Lung (tissue), 12 donors: Measurements from ENCODE around the gene SRSF9. TPM values are rescaled to one million over a fixed set of nuclear protein-coding genes. Genes with fewer than 3 reads are reported as not detected.
A peak's percentile ranks its signal among the peaks of the same experiment; 100 is the strongest.

Experiments
- ATAC-seq: fragments of 200-7000 bp; cut with Tn5 transposase; one replicate; pipeline ENCODE4 v1.9.1; 2020; ENCODE audit warnings: moderate number of reproducible peaks; ENCODE audit not compliant: insufficient read depth, low FRiP score
- DNase-seq, 3 donors: peaks; one replicate each; pipeline ENCODE4 v3.0.0-alpha.2; 2013 to 2017
- H3K27ac ChIP-seq, 2 donors: one replicate each; pipeline ENCODE4 v1.5.1; 2013; ENCODE audit warnings: mild to moderate bottlenecking in 2 of 2, moderate library complexity in 2 of 2, control low read depth in 1 of 2, inconsistent platforms in 1 of 2, low read depth in 1 of 2, low read length in 1 of 2
- H3K27me3 ChIP-seq, 3 donors: one replicate each; pipeline ENCODE4 v1.5.1; 2013; ENCODE audit warnings: low read length in 2 of 3; ENCODE audit not compliant: control insufficient read depth in 3 of 3, insufficient read depth in 3 of 3
- H3K36me3 ChIP-seq, 4 donors: one replicate each; pipeline ENCODE4 v1.5.1; 2013; ENCODE audit warnings: low read length in 4 of 4, mild to moderate bottlenecking in 1 of 4, moderate library complexity in 1 of 4; ENCODE audit not compliant: control insufficient read depth in 4 of 4, insufficient read depth in 4 of 4
- H3K4me1 ChIP-seq, 5 donors: one replicate each; pipeline ENCODE4 v1.5.1; 2013; ENCODE audit warnings: low read length in 5 of 5, mild to moderate bottlenecking in 2 of 5, moderate library complexity in 1 of 5; ENCODE audit not compliant: control insufficient read depth in 5 of 5, insufficient read depth in 5 of 5
- H3K4me3 ChIP-seq: one replicate; pipeline ENCODE4 v1.5.1; 2013; ENCODE audit warnings: mild to moderate bottlenecking, control low read depth, moderate library complexity
- H3K9ac ChIP-seq, 2 donors: one replicate each; pipeline ENCODE4 v1.5.1; 2013; ENCODE audit warnings: low read length in 2 of 2, control low read depth in 1 of 2; ENCODE audit not compliant: insufficient read depth in 1 of 2
- H3K9me3 ChIP-seq, 4 donors: one replicate each; pipeline ENCODE4 v1.5.1; 2013; ENCODE audit warnings: low read length in 3 of 4, mild to moderate bottlenecking in 1 of 4, moderate library complexity in 1 of 4; ENCODE audit not compliant: control insufficient read depth in 4 of 4, insufficient read depth in 3 of 4
- WGBS, 2 donors: extraction: QIAGEN DNeasy Blood & Tissue Kit; methylation state at CpG; one replicate each; pipeline ENCODE4 v1.1.7; 2013; 5-methylcytosine and 5-hydroxymethylcytosine counted together
- polyA plus RNA-seq, 2 donors: library from polyadenylated mRNA; stranded (reverse); fragments of 200-250 nt; gene quantifications; one replicate each; pipeline ENCODE4 v1.2.1, GENCODE V29; 2013
- total RNA-seq, 2 donors: library from RNA; depleted of rRNA in 1 of 2; stranded (reverse); fragments of >200 nt in 1 of 2; gene quantifications; one replicate each; pipeline ENCODE4 v1.2.1, GENCODE V29; 2014 to 2021
- TF ChIP-seq, protein P1 (sequence below): IDR thresholded peaks from 2 replicates; pipeline ENCODE4 v1.5.1; 2012; ENCODE audit warnings: mild to moderate bottlenecking; ENCODE audit errors: control extremely low read depth, extremely low read depth
- donor health status: control.
- donor health status: control.
- donor health status: Bipolar disorder and iron deficiency.
- donor health status: healthy.
- donor health status: DM: yes; HTN: yes; CAD: no.

The SRSF9 gene
- total and polyA plus RNA-seq, 4 donors: 76.6 to 128 (median 113) TPM

DNA sequence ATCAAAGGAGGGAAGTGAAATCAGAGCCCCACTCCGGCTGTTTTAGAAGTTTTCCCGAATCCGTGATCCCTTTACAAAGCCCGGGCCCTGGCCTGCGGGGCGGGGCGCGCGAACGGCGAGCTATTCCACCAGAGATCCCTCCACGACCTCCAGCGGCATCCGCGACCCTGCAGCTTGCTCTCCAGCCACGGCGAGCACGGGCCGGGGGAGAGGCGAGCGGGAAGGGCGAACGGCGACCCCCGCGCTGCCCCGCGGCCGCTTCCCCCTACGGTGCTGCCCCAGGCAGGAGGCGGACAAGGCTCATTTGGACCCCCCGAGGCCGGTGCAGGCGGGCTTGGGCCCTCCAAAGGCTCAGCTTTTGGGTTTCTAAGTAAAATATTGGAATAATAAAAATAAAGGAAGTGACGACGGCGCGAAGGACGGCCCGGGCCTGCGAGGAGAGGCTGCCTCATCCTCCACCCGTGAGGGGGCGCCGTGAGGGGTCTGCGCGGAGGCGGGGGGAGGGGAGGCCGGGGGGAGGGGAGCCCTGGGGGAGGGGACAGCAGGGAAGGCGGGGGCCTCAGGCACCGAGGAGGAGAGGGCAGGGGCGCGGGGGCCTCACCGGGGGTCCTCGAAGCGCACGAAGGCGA, 613 bp downstream of the SRSF9 start:
- peaks cover 0 to 19% (median 5%) of the 10 kb centered on the region in 5 donors for H3K4me1 ChIP-seq

DNA sequence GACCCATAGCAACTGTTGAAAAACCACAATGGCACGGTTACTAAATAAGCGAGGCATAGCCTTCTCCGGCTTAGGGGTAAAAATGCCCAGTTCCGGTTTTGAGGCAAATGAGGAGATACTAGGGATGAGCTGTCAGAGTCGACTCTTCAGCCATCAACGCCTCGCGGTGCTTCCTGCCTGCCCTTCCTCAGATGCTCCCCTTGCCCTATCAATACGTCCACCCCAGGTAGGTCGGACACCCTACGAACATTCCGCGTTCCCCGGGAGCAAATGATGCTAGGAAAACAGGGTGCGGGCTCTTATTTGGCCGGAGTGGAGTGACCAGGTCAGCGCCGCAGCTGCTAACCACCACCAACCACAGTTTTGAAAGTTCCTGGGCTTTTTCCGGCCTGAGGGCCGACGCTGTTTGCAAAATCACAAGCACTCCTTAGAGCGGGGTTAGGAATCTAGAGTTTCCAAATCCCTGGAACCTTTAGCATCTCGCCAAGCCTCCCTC, 1.2 kb downstream of the SRSF9 start:
- 0 to 1% methylated on average over 23 of the region's 23 CpGs for WGBS, 2 donors
- H3K4me1 ChIP-seq: peaks cover 0 to 19% (median 5%) of the 10 kb centered on the region in 5 donors
- peak; percentile 8 for ATAC-seq

More for the DNA sequence above, 613 bp downstream of the SRSF9 start:
- H3K36me3 ChIP-seq: peaks cover 13 to 23% (median 16%) of the 10 kb centered on the region in 4 donors
- DNase-seq (peak in 2 of 3 donors; percentile 69 to 70), ATAC-seq (peak; percentile 21)
- TF ChIP-seq, protein P1, sequence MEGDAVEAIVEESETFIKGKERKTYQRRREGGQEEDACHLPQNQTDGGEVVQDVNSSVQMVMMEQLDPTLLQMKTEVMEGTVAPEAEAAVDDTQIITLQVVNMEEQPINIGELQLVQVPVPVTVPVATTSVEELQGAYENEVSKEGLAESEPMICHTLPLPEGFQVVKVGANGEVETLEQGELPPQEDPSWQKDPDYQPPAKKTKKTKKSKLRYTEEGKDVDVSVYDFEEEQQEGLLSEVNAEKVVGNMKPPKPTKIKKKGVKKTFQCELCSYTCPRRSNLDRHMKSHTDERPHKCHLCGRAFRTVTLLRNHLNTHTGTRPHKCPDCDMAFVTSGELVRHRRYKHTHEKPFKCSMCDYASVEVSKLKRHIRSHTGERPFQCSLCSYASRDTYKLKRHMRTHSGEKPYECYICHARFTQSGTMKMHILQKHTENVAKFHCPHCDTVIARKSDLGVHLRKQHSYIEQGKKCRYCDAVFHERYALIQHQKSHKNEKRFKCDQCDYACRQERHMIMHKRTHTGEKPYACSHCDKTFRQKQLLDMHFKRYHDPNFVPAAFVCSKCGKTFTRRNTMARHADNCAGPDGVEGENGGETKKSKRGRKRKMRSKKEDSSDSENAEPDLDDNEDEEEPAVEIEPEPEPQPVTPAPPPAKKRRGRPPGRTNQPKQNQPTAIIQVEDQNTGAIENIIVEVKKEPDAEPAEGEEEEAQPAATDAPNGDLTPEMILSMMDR: no peak
- peak overlapping the region; percentile 85 to 92 for H3K27ac ChIP-seq
- no peaks in the 10 kb centered on the region for H3K27me3 ChIP-seq
- H3K9ac ChIP-seq: peak overlapping the region; percentile 72 to 92
- peak overlapping the region; percentile 65 for H3K4me3 ChIP-seq
- no peaks in the 10 kb centered on the region for H3K9me3 ChIP-seq
- 1% methylated on average over 48 to 57 of the region's 57 CpGs for WGBS, 2 donors

DNA sequence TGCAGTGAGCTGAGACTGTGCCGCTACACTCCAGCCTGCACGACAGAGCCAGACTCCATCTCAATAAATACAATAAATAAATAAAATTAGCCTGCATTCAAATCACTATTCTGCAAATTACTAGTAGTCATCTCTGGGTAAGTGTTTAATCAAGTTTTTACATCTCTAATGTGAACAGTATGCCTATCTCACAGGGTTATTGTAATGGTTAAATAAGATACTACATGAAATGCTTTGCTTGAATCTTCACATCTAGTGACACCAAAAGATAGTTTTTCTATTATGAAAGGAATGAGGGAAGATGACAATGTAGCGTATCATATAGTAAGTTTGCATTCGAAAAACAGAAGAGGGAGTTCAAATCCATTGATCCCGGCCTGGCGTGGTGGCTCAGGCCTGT, 2.1 kb downstream of the SRSF9 start:
- no peak overlapping the region for H3K9ac ChIP-seq
- H3K27ac ChIP-seq: no peak overlapping the region
- ATAC-seq (no peak), DNase-seq (no peak)
- H3K4me1 ChIP-seq: peaks cover 0 to 19% (median 5%) of the 10 kb centered on the region in 5 donors
- H3K36me3 ChIP-seq: peaks cover 27 to 37% (median 29%) of the 10 kb centered on the region in 4 donors
- no peaks in the 10 kb centered on the region for H3K27me3 ChIP-seq
- 95 to 98% methylated on average over 6 of the region's 6 CpGs for WGBS, 2 donors
- TF ChIP-seq, protein P1: no peak
- H3K9me3 ChIP-seq: no peaks in the 10 kb centered on the region
- H3K4me3 ChIP-seq: no peak overlapping the region

More for the DNA sequence above, 1.2 kb downstream of the SRSF9 start:
- peak overlapping the region; percentile 65 for H3K4me3 ChIP-seq
- H3K27ac ChIP-seq: peak overlapping the region; percentile 76 to 92
- no peaks in the 10 kb centered on the region for H3K27me3 ChIP-seq
- H3K36me3 ChIP-seq: peaks cover 18 to 29% (median 19%) of the 10 kb centered on the region in 4 donors
- peak overlapping the region; percentile 72 to 92 for H3K9ac ChIP-seq
- TF ChIP-seq, protein P1: no peak
- peak; percentile 43 to 52 (median 51) for DNase-seq
- H3K9me3 ChIP-seq: no peaks in the 10 kb centered on the region
